OCI-LY7 (cell line): ENCODE measurements around the gene PDRG1. TPM values are rescaled to one million over a fixed set of nuclear protein-coding genes. Genes with fewer than 3 reads are reported as not detected.

Experiments
- BruUV-seq: library from RNA; stranded (reverse); fragments of 400-500 nt; replicated peaks from 2 replicates; lab custom pipeline; 2021; lab: Mats Ljungman, UMichigan
- CTCF ChIA-PET: fragments of 300-600 bp; sonication (Branson Sonifier 250); formaldehyde crosslinking; loops from one replicate; lab custom pipeline; 2022; ENCODE audit warnings: antibody characterized with exemption; ENCODE audit not compliant: unreplicated experiment; lab: Charles Lee
- POLR2A ChIA-PET: fragments of 300-600 bp; sonication (Branson Sonifier 250); formaldehyde crosslinking; loops from one replicate; lab custom pipeline; 2022; ENCODE audit warnings: antibody characterized with exemption; lab: Charles Lee
- DNase-seq: peaks from one replicate; pipeline ENCODE4 v3.0.0-alpha.2; 2015; ENCODE audit warnings: low spot score
- H2AFZ ChIP-seq: fragments of 200-600 bp; sonication (generic), shearing (Covaris generic); 2 replicates; pipeline ENCODE4 v1.6.1; 2014; ENCODE audit warnings: mild to moderate bottlenecking, antibody characterized with exemption, low read length, moderate library complexity
- H3K27ac ChIP-seq: fragments of 200-600 bp; sonication (generic); 2 replicates; pipeline ENCODE4 v1.5.1; 2014; ENCODE audit warnings: mixed run types, low read depth, mild to moderate bottlenecking, moderate library complexity, low read length, inconsistent platforms; ENCODE audit not compliant: poor library complexity, severe bottlenecking
- H3K36me3 ChIP-seq: fragments of 200-600 bp; sonication (generic); 2 replicates; pipeline ENCODE4 v1.6.1; 2014; ENCODE audit warnings: mild to moderate bottlenecking, antibody characterized with exemption, low read length, moderate library complexity, mixed read lengths; ENCODE audit not compliant: insufficient read depth
- H3K4me1 ChIP-seq: fragments of 200-600 bp; sonication (generic); 2 replicates; pipeline ENCODE4 v1.5.1; 2014; ENCODE audit warnings: mild to moderate bottlenecking, low read length; ENCODE audit not compliant: insufficient read depth, poor library complexity, severe bottlenecking
- H3K4me2 ChIP-seq: fragments of 200-600 bp; sonication (generic); 2 replicates; pipeline ENCODE4 v1.6.1; 2014; ENCODE audit warnings: mild to moderate bottlenecking, low read length
- H3K4me3 ChIP-seq: fragments of 200-600 bp; sonication (generic); 2 replicates; pipeline ENCODE4 v1.5.1; 2014; ENCODE audit warnings: mild to moderate bottlenecking, low read depth, low read length; ENCODE audit not compliant: poor library complexity, severe bottlenecking
- H3K79me2 ChIP-seq: fragments of 200-600 bp; sonication (generic); 2 replicates; pipeline ENCODE4 v1.6.1; 2016; ENCODE audit warnings: low read depth, mild to moderate bottlenecking, low read length, moderate library complexity, mixed read lengths; ENCODE audit not compliant: insufficient read depth
- H3K9me2 ChIP-seq: fragments of 200-600 bp; sonication (generic); 2 replicates; pipeline ENCODE4 v1.6.1; 2016; ENCODE audit warnings: mild to moderate bottlenecking, low read length, mixed read lengths; ENCODE audit not compliant: insufficient read depth
- H3K9me3 ChIP-seq: fragments of 200-600 bp; sonication (generic); 2 replicates; pipeline ENCODE4 v1.6.1; 2014; ENCODE audit warnings: mild to moderate bottlenecking, mixed run types, low read length, mixed read lengths
- H4K20me1 ChIP-seq: fragments of 200-600 bp; sonication (generic); 2 replicates; pipeline ENCODE4 v1.6.1; 2014; ENCODE audit warnings: mild to moderate bottlenecking, antibody characterized with exemption, low read length, moderate library complexity, mixed read lengths; ENCODE audit not compliant: insufficient read depth
- CTCF ChIP-seq: fragments of 200-600 bp; sonication (generic); conservative IDR thresholded peaks from 2 replicates; pipeline ENCODE4 v1.5.1; 2014; ENCODE audit warnings: mild to moderate bottlenecking, antibody characterized with exemption, low read length, moderate library complexity, mixed read lengths
- EZH2phosphoT487 ChIP-seq: fragments of 200-600 bp; sonication (generic); IDR thresholded peaks from 2 replicates; pipeline ENCODE4 v1.6.1; 2018; ENCODE audit warnings: low read depth, borderline replicate concordance, mild to moderate bottlenecking, mixed run types, antibody characterized with exemption, low read length, moderate library complexity, mixed read lengths
- intact Hi-C: fragments of 100-400 bp; cut with micrococcal nuclease; formaldehyde crosslinking; loops from one replicate; pipeline ENCODE4 v1.10.0; 2022; ENCODE audit not compliant: unreplicated experiment
- total RNA-seq, 2 experiments: library from RNA; depleted of rRNA in 1 of 2; stranded (reverse); fragments of >200 nt in 1 of 2; shearing (Covaris generic) in 1 of 2; gene quantifications; 2 replicates each; pipeline ENCODE4 v1.2.3, GENCODE V29; 2014 to 2022

The PDRG1 gene
- total RNA-seq, 2 experiments from 2014 or later = 9.7 to 22.5 TPM

- no peak overlapping the region for H2AFZ ChIP-seq
- peaks cover 24% of the 10 kb centered on the region for H3K36me3 ChIP-seq
- no peaks in the 10 kb centered on the region for H3K4me1 ChIP-seq
- ChIA-PET POLR2A (interaction anchor here (0.7 kb wide), 1 partner anchor 30 kb away, joined by 3 read pairs; no protein-coding TSS in a partner anchor), CTCF (no interaction called here)
- H3K9me2 ChIP-seq = no peaks in the 10 kb centered on the region
- H3K4me3 ChIP-seq = no peak overlapping the region
- H3K79me2 ChIP-seq = no peaks in the 10 kb centered on the region
- no TSS peak for BruUV-seq
- H3K27ac ChIP-seq = no peak overlapping the region
- no peak for TF ChIP-seq EZH2phosphoT487
- TF ChIP-seq CTCF = no peak
- no peak for DNase-seq
- no peaks in the 10 kb centered on the region for H3K9me3 ChIP-seq
- no peak overlapping the region for H3K4me2 ChIP-seq
- intact Hi-C loops = no loop called here
- no peaks in the 10 kb centered on the region for H4K20me1 ChIP-seq
Measured at GRCh38 chr20:31939661-31940060, 12.2 kb downstream of the PDRG1 start.

GRCh38 chr20:31937820-31938219 is 14.0 kb downstream of the PDRG1 start:
- Histone ChIP-seq H3K4me2 (no peak overlapping the region), H3K4me3 (no peak overlapping the region), H2AFZ (no peak overlapping the region), H3K27ac (no peak overlapping the region), H3K9me3 (no peaks in the 10 kb centered on the region), H3K79me2 (no peaks in the 10 kb centered on the region), H4K20me1 (no peaks in the 10 kb centered on the region), H3K36me3 (peaks cover 6% of the 10 kb centered on the region; the same call in 1 of the 2 replicates), H3K9me2 (no peaks in the 10 kb centered on the region), H3K4me1 (no peaks in the 10 kb centered on the region)
- no TSS peak for BruUV-seq
- ChIA-PET CTCF (interaction anchor here (0.9 kb wide), 1 partner anchor 85 kb away, joined by 3 read pairs; no protein-coding TSS in a partner anchor), POLR2A (interaction anchor here (0.6 kb wide), 1 partner anchor 46 kb away, joined by 4 read pairs; no protein-coding TSS in a partner anchor)
- intact Hi-C loops = no loop called here
- TF ChIP-seq CTCF (no peak), EZH2phosphoT487 (no peak)
- no peak for DNase-seq

- H3K9me2 ChIP-seq = no peaks in the 10 kb centered on the region
- no peaks in the 10 kb centered on the region for H3K9me3 ChIP-seq
- TF ChIP-seq EZH2phosphoT487 (no peak), CTCF (no peak)
- ChIA-PET CTCF (no interaction called here), POLR2A (interaction anchor here (0.6 kb wide), 1 partner anchor 155 kb away, joined by 3 read pairs; no protein-coding TSS in a partner anchor)
- H3K36me3 ChIP-seq = no peaks in the 10 kb centered on the region
- no peaks in the 10 kb centered on the region for H3K79me2 ChIP-seq
- H2AFZ ChIP-seq = no peak overlapping the region
- no peak overlapping the region for H3K4me3 ChIP-seq
- H3K4me1 ChIP-seq = no peaks in the 10 kb centered on the region
- BruUV-seq = no TSS peak
- no peak overlapping the region for H3K27ac ChIP-seq
- H4K20me1 ChIP-seq = no peaks in the 10 kb centered on the region
- DNase-seq = no peak
- intact Hi-C loops = no loop called here
- H3K4me2 ChIP-seq = no peak overlapping the region
Measured at GRCh38 chr20:31936420-31936819, 15.4 kb downstream of the PDRG1 start.
